Sigmoid colon (tissue), 7 donors: ENCODE data around the gene LRRK2. TPM values are rescaled to one million over a fixed set of nuclear protein-coding genes. Genes with fewer than 3 reads are reported as not detected.

Experiments used
- DNase-seq: peaks from one replicate; pipeline ENCODE4 v3.0.0-alpha.2; 2019
- H3K27ac ChIP-seq, 4 donors: fragments of 200-600 bp; sonication (generic); one replicate each; pipeline ENCODE4 v1.5.1; 2016 to 2019; ENCODE audit warnings: mild to moderate bottlenecking in 1 of 4
- H3K27me3 ChIP-seq, 3 donors: fragments of 200-600 bp; sonication (generic); one replicate each; pipeline ENCODE4 v1.5.1; 2019; ENCODE audit warnings: mild to moderate bottlenecking in 1 of 3
- H3K36me3 ChIP-seq, 4 donors: fragments of 200-600 bp; sonication (generic); one replicate each; pipeline ENCODE4 v1.5.1; 2016 to 2019
- H3K4me1 ChIP-seq, 4 donors: fragments of 200-600 bp; sonication (generic); one replicate each; pipeline ENCODE4 v1.5.1; 2017 to 2019
- H3K4me3 ChIP-seq, 4 donors: fragments of 200-600 bp; sonication (generic); one replicate each; pipeline ENCODE4 v1.5.1; 2017 to 2019; ENCODE audit warnings: mild to moderate bottlenecking in 2 of 4, moderate library complexity in 1 of 4
- H3K9me3 ChIP-seq, 4 donors: fragments of 200-600 bp in 3 of 4; sonication (generic) in 3 of 4; one replicate each; pipeline versions ENCODE4 v1.5.1 to v1.6.1; 2013 to 2019
- EP300 ChIP-seq, 4 donors: sonication (generic); formaldehyde crosslinking; IDR thresholded peaks; one replicate each; pipeline ENCODE4 v1.6.1; 2017; ENCODE audit warnings: antibody characterized with exemption in 4 of 4
- POLR2A ChIP-seq, 2 donors: fragments of 450-650 bp; IDR thresholded peaks; one replicate each; pipeline ENCODE4 v1.6.1; 2016; ENCODE audit warnings: antibody characterized with exemption in 2 of 2, mild to moderate bottlenecking in 2 of 2, moderate library complexity in 2 of 2
- POLR2AphosphoS5 ChIP-seq, 4 donors: sonication (generic); formaldehyde crosslinking; IDR thresholded peaks; one replicate each; pipeline ENCODE4 v1.6.1; 2017; ENCODE audit warnings: antibody characterized with exemption in 4 of 4
- WGBS, 2 donors: extraction: QIAGEN DNeasy Blood & Tissue Kit; methylation state at CpG; one replicate each; pipeline ENCODE4 v1.1.7; 2013; 5-methylcytosine and 5-hydroxymethylcytosine counted together
- intact Hi-C: fragments of 100-400 bp; cut with DNase I; formaldehyde crosslinking; loops from one replicate; pipeline ENCODE4 v1.15.1; 2023
- polyA plus RNA-seq, 3 donors: library from polyadenylated mRNA; stranded (reverse); fragments of 200-250 nt; gene quantifications; one replicate each; pipeline ENCODE4 v1.2.3, GENCODE V29; 2013
- total RNA-seq, 4 donors: library from RNA; depleted of rRNA; stranded (reverse); fragments of >200 nt; gene quantifications; one replicate each; pipeline ENCODE4 v1.1.0, GENCODE V29; 2016
- TF ChIP-seq, protein P1 (sequence below), 4 experiments: fragments of 450-650 bp in 3 of 4; fragments of 200-600 bp in 1 of 4; IDR thresholded peaks; one replicate each; pipeline ENCODE4 v1.5.1; 2016 to 2019; ENCODE audit warnings: antibody characterized with exemption in 4 of 4, mild to moderate bottlenecking in 3 of 4, moderate library complexity in 2 of 4
- donor health status: healthy with polysubstance abuse.
- donor health status: Bipolar disorder and iron deficiency.
- donor health status: healthy.

LRRK2 gene
- total and polyA plus RNA-seq, 7 donors = 0.92 to 29.9 (median 18.7) TPM

DNA sequence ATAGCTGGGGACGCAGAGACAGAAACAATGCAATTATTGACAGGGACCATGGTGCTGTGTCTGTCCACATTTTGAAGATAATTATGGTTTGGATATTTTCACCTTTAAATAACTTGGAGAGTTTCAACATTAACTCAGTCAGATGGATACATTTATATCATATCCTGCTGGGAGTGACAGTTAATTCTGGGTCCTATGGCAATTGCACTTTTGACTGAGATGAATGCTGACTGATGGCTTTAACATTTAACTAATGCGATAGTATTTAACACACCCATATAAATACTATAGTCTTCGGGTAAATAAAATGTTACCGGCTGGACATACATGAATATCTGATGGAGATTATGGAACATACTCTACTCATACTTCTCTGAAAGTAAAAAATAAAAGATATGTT, 118.3 kb downstream of the LRRK2 start:
- Histone ChIP-seq H3K9me3 (no peaks in the 10 kb centered on the region), H3K4me3 (no peak overlapping the region), H3K36me3 (peaks cover 0 to 34% (median 2%) of the 10 kb centered on the region in 4 donors), H3K27ac (no peak overlapping the region), H3K4me1 (peaks cover 0 to 12% (median 5%) of the 10 kb centered on the region in 4 donors), H3K27me3 (no peaks in the 10 kb centered on the region)
- DNase-seq = no peak
- intact Hi-C loops = no loop called here
- TF ChIP-seq EP300 (IDR thresholded peaks at IDR 0.05) = no peak
- TF ChIP-seq POLR2AphosphoS5 (IDR thresholded peaks at IDR 0.05) = no peak
- TF ChIP-seq, protein P1, sequence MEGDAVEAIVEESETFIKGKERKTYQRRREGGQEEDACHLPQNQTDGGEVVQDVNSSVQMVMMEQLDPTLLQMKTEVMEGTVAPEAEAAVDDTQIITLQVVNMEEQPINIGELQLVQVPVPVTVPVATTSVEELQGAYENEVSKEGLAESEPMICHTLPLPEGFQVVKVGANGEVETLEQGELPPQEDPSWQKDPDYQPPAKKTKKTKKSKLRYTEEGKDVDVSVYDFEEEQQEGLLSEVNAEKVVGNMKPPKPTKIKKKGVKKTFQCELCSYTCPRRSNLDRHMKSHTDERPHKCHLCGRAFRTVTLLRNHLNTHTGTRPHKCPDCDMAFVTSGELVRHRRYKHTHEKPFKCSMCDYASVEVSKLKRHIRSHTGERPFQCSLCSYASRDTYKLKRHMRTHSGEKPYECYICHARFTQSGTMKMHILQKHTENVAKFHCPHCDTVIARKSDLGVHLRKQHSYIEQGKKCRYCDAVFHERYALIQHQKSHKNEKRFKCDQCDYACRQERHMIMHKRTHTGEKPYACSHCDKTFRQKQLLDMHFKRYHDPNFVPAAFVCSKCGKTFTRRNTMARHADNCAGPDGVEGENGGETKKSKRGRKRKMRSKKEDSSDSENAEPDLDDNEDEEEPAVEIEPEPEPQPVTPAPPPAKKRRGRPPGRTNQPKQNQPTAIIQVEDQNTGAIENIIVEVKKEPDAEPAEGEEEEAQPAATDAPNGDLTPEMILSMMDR (IDR thresholded peaks at IDR 0.05) = no peak
- no peak for TF ChIP-seq POLR2A (IDR thresholded peaks at IDR 0.05)
- WGBS, 2 donors = 43 to 46% methylated on average over 4 of the region's 4 CpGs

DNA sequence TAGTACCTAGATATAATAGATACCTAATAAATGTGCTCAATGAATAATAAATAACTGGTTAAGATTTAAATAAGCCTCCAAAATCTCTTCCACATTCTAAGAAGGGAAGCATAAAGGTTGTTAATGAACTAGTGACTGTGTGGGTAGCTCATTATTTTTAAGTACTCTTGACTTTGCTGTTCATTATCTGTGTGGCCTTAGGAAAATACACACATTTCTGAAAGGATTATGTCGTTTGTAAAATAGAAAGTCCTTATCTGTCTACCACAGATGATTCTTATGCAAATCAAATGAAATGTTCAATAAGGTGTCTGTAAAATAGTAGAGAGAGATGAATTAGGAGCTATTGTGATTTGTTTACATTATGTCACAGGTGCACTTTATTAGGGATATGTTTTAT, 119.5 kb downstream of the LRRK2 start:
- intact Hi-C loops = no loop called here
- 34 to 74% methylated on average over 1 of the region's 1 CpG for WGBS, 2 donors
- H3K4me3 ChIP-seq = no peak overlapping the region

DNA sequence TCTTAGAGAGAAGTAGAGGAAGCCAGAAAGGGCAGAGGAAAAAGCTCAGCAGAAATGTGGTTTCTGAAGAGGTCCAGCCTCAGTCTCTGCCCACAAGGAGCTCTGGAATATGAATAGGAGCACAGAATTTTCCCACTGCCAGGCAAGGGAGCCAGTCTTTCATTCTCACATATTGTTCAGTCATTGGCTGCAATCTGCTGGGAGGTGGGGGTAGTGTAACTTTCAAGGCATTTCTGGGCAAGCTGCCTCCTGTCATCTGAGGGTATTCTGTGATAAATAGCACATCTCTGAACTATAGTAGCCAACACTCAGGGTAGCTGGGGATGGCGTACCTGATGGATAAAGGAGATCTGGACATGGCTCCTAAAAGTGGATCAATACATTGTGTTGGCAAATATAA, 127.2 kb downstream of the LRRK2 start:
- no peak overlapping the region for H3K4me3 ChIP-seq
- no peaks in the 10 kb centered on the region for H3K27me3 ChIP-seq
- WGBS, 2 donors = 89 to 97% methylated on average over 1 of the region's 1 CpG
- no peak overlapping the region for H3K27ac ChIP-seq
- peaks cover 0 to 29% (median 0%) of the 10 kb centered on the region in 4 donors for H3K36me3 ChIP-seq
- intact Hi-C loops = no loop called here
- no peaks in the 10 kb centered on the region for H3K9me3 ChIP-seq
- TF ChIP-seq EP300 (IDR thresholded peaks at IDR 0.05) (no peak), POLR2AphosphoS5 (IDR thresholded peaks at IDR 0.05) (no peak), POLR2A (IDR thresholded peaks at IDR 0.05) (no peak)
- TF ChIP-seq, protein P1 (IDR thresholded peaks at IDR 0.05) = no peak
- DNase-seq = no peak
- peaks cover 0 to 7% (median 0%) of the 10 kb centered on the region in 4 donors for H3K4me1 ChIP-seq

More for the DNA sequence above, 119.5 kb downstream of the LRRK2 start:
- DNase-seq = no peak
- H3K36me3 ChIP-seq = peaks cover 0 to 40% (median 2%) of the 10 kb centered on the region in 4 donors
- H3K27ac ChIP-seq = no peak overlapping the region
- no peaks in the 10 kb centered on the region for H3K27me3 ChIP-seq
- TF ChIP-seq, protein P1 (IDR thresholded peaks at IDR 0.05) = no peak
- no peak for TF ChIP-seq EP300 (IDR thresholded peaks at IDR 0.05)
- TF ChIP-seq POLR2A (IDR thresholded peaks at IDR 0.05) = no peak
- TF ChIP-seq POLR2AphosphoS5 (IDR thresholded peaks at IDR 0.05) = no peak
- no peaks in the 10 kb centered on the region for H3K9me3 ChIP-seq
- peaks cover 0 to 4% (median 0%) of the 10 kb centered on the region in 4 donors for H3K4me1 ChIP-seq

DNA sequence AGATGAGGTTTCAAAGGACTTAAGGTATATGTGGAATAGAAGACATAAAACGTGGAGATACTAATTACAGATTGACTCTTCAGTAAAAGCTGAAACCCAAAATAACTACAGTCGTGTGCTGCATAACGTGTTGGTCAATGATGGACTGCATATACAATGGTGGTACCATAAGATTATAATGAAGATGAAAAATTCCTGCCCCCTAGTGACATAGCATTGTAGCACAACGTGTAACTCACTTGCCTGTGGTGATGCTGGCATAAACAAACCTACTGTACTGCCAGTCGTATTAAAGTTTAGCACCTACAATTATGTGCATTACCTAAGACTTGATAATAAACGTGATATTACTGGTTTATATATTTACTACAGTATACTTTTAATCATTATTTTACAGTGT, 150.3 kb downstream of the LRRK2 start:
- no peak for TF ChIP-seq POLR2AphosphoS5 (IDR thresholded peaks at IDR 0.05)
- no peak for TF ChIP-seq EP300 (IDR thresholded peaks at IDR 0.05)
- TF ChIP-seq POLR2A (IDR thresholded peaks at IDR 0.05) = no peak
- TF ChIP-seq, protein P1 (IDR thresholded peaks at IDR 0.05) = no peak
- WGBS, 2 donors = 62 to 69% methylated on average over 6 of the region's 6 CpGs
- Histone ChIP-seq H3K27ac (no peak overlapping the region), H3K36me3 (no peaks in the 10 kb centered on the region), H3K4me3 (no peak overlapping the region), H3K9me3 (no peaks in the 10 kb centered on the region), H3K27me3 (no peaks in the 10 kb centered on the region), H3K4me1 (no peaks in the 10 kb centered on the region)
- DNase-seq = no peak
- intact Hi-C loops = no loop called here
